GM23338 (cell line): ENCODE measurements around the gene AP4M1. TPM values are rescaled to one million over a fixed set of nuclear protein-coding genes. Genes with fewer than 3 reads are reported as not detected.

Experiments used
- ATAC-seq: fragments of 200-7000 bp; cut with Tn5 transposase; 3 replicates; pipeline ENCODE4 v1.9.1; 2020
- DNase-seq: peaks from one replicate; pipeline ENCODE4 v3.0.0-alpha.2; 2015; ENCODE audit warnings: low spot score
- H2AFZ ChIP-seq: fragments of 200-600 bp; sonication (generic); 2 replicates; pipeline ENCODE4 v1.8.0; 2016; ENCODE audit warnings: antibody characterized with exemption, mild to moderate bottlenecking, moderate library complexity
- H3F3A ChIP-seq: fragments of 200-600 bp; sonication (generic); replicated peaks from 2 replicates; pipeline ENCODE4 v1.8.0; 2017; ENCODE audit warnings: antibody characterized with exemption, mixed run types, low read depth
- H3K27ac ChIP-seq: fragments of 200-600 bp; sonication (generic); 2 replicates; pipeline ENCODE4 v1.6.1; 2016; ENCODE audit warnings: low read depth
- H3K27me3 ChIP-seq: fragments of 200-600 bp; sonication (generic); 2 replicates; pipeline ENCODE4 v1.8.0; 2016; ENCODE audit warnings: mild to moderate bottlenecking, mixed run types, moderate library complexity; ENCODE audit not compliant: insufficient read depth
- H3K36me3 ChIP-seq: fragments of 200-600 bp; sonication (generic); 2 replicates; pipeline ENCODE4 v1.8.0; 2016; ENCODE audit warnings: mild to moderate bottlenecking; ENCODE audit not compliant: insufficient read depth
- H3K4me1 ChIP-seq: fragments of 200-600 bp; sonication (generic); 2 replicates; pipeline ENCODE4 v1.8.0; 2016; ENCODE audit warnings: mild to moderate bottlenecking, moderate library complexity; ENCODE audit not compliant: insufficient read depth
- H3K4me2 ChIP-seq: fragments of 200-600 bp; sonication (generic); 2 replicates; pipeline ENCODE4 v1.7.1; 2017; ENCODE audit warnings: mixed run types
- H3K4me3 ChIP-seq: fragments of 200-600 bp; sonication (generic); 2 replicates; pipeline ENCODE4 v1.6.1; 2016; ENCODE audit warnings: mixed run types
- H3K79me2 ChIP-seq: fragments of 200-600 bp; sonication (generic); replicated peaks from 2 replicates; pipeline ENCODE4 v1.8.0; 2017; ENCODE audit warnings: mild to moderate bottlenecking; ENCODE audit not compliant: insufficient read depth
- H3K9me2 ChIP-seq: fragments of 200-600 bp; sonication (generic); 2 replicates; pipeline ENCODE4 v1.8.0; 2017; ENCODE audit not compliant: insufficient read depth
- H4K20me1 ChIP-seq: fragments of 200-600 bp; sonication (generic); replicated peaks from 2 replicates; pipeline ENCODE4 v1.8.0; 2017; ENCODE audit warnings: mild to moderate bottlenecking; ENCODE audit not compliant: insufficient read depth
- H3K27ac Mint-ChIP-seq: 2 replicates; pipeline ENCODE4 v1.8.0; 2020; ENCODE audit warnings: inconsistent platforms, mild to moderate bottlenecking, moderate library complexity, mixed read lengths
- H3K27me3 Mint-ChIP-seq: 3 replicates; pipeline ENCODE4 v1.8.0; 2022; ENCODE audit warnings: low read depth, mild to moderate bottlenecking, moderate library complexity, mixed read lengths, inconsistent platforms; ENCODE audit not compliant: insufficient read depth, poor library complexity
- H3K36me3 Mint-ChIP-seq: 3 replicates; pipeline ENCODE4 v1.8.0; 2021; ENCODE audit warnings: low read depth, mild to moderate bottlenecking, inconsistent platforms, moderate library complexity, mixed read lengths
- H3K4me1 Mint-ChIP-seq: 3 replicates; pipeline ENCODE4 v1.8.0; 2020; ENCODE audit warnings: mild to moderate bottlenecking, inconsistent platforms, mixed read lengths
- H3K4me3 Mint-ChIP-seq: 3 replicates; pipeline ENCODE4 v1.8.0; 2021; ENCODE audit warnings: moderate library complexity, mild to moderate bottlenecking, inconsistent platforms, mixed read lengths
- H3K9me3 Mint-ChIP-seq: 3 replicates; pipeline ENCODE4 v1.8.0; 2020; ENCODE audit warnings: moderate library complexity, mild to moderate bottlenecking, inconsistent platforms, mixed read lengths
- ETS1 ChIP-seq: IDR thresholded peaks from 2 replicates; pipeline ENCODE4 v1.6.1; 2016; ENCODE audit warnings: antibody characterized with exemption
- EZH2 ChIP-seq: fragments of 200-600 bp; sonication (generic); IDR thresholded peaks from one replicate; pipeline ENCODE4 v1.8.0; 2017; ENCODE audit warnings: antibody characterized with exemption, mild to moderate bottlenecking, low read depth; ENCODE audit not compliant: unreplicated experiment
- EZH2phosphoT487 ChIP-seq: fragments of 200-600 bp; sonication (generic); IDR thresholded peaks from one replicate; pipeline ENCODE4 v1.8.1; 2018; ENCODE audit warnings: antibody characterized with exemption; ENCODE audit not compliant: unreplicated experiment
- JUNB ChIP-seq: IDR thresholded peaks from one replicate; pipeline ENCODE4 v1.6.1; 2016; ENCODE audit warnings: antibody characterized with exemption; ENCODE audit not compliant: unreplicated experiment
- NANOG ChIP-seq: IDR thresholded peaks from 2 replicates; pipeline ENCODE4 v1.6.1; 2016; ENCODE audit warnings: antibody characterized with exemption, borderline replicate concordance
- POLR2AphosphoS5 ChIP-seq: IDR thresholded peaks from 2 replicates; pipeline ENCODE4 v1.6.1; 2016; ENCODE audit warnings: antibody characterized with exemption, low read depth
- REST ChIP-seq: IDR thresholded peaks from one replicate; pipeline ENCODE4 v1.6.1; 2018; ENCODE audit warnings: antibody characterized with exemption; ENCODE audit not compliant: unreplicated experiment
- STAT1 ChIP-seq: IDR thresholded peaks from one replicate; pipeline ENCODE4 v1.6.1; 2016; ENCODE audit warnings: antibody characterized with exemption; ENCODE audit not compliant: unreplicated experiment
- ZNF331 ChIP-seq: fragments of 250-450 bp; sonication (Bioruptor Pico); IDR thresholded peaks from 2 replicates; pipeline ENCODE4 v1.5.0; 2020; ENCODE audit warnings: low read depth, mild to moderate bottlenecking, moderate library complexity
- ZNF462 ChIP-seq: fragments of 250-450 bp; sonication (Bioruptor Pico); IDR thresholded peaks from 2 replicates; pipeline ENCODE4 v1.5.0; 2020; ENCODE audit warnings: mild to moderate bottlenecking, moderate library complexity
- polyA plus RNA-seq: library from polyadenylated mRNA; unstranded; fragments of >200 nt; fragmentation: Nextera tagmentation; extraction: Ambion mirVana; gene quantifications from 2 replicates; pipeline ENCODE4 v1.2.1, GENCODE V29; 2016
- total RNA-seq: library from RNA; depleted of rRNA; stranded (reverse); fragments of >200 nt; shearing (Covaris generic); gene quantifications from 2 replicates; pipeline ENCODE4 v1.2.3, GENCODE V29; 2014

Gene AP4M1
- total and polyA plus RNA-seq, 2 experiments from 2014 or later: 9.5 to 13.3 TPM

GRCh38 chr7:100074841-100075240, 26.6 kb upstream of the AP4M1 start:
- Histone ChIP-seq H3K27ac (no peak overlapping the region), H3K9me2 (no peaks in the 10 kb centered on the region), H3K27me3 (0 out of 2 replicates have a peak, but pooled peaks cover 5% of the 10 kb centered on the region), H2AFZ (no peak overlapping the region), H3K79me2 (peaks cover 57% of the 10 kb centered on the region), H3K36me3 (peaks cover 99% of the 10 kb centered on the region), H3F3A (peaks cover 55% of the 10 kb centered on the region), H4K20me1 (peaks cover 16% of the 10 kb centered on the region), H3K4me3 (no peak overlapping the region), H3K4me2 (no peak overlapping the region), H3K4me1 (peaks cover under 1% of the 10 kb centered on the region; the same call in 1 of the 2 replicates)
- DNase-seq: no peak
- no peak for ATAC-seq
- H3K36me3 Mint-ChIP-seq: peaks cover 100% of the 10 kb centered on the region
- no peak for TF ChIP-seq REST
- TF ChIP-seq ETS1: no peak
- TF ChIP-seq EZH2phosphoT487: no peak
- TF ChIP-seq EZH2: no peak
- TF ChIP-seq ZNF462 (CRISPR knock-in tag): no peak
- TF ChIP-seq STAT1: no peak
- no peak for TF ChIP-seq POLR2AphosphoS5
- no peak for TF ChIP-seq ZNF331 (CRISPR knock-in tag)
- TF ChIP-seq JUNB: no peak
- TF ChIP-seq NANOG: no peak
- H3K9me3 Mint-ChIP-seq: peaks cover 78% of the 10 kb centered on the region
- H3K4me1 Mint-ChIP-seq: peaks cover 3% of the 10 kb centered on the region; the same call in 1 of the 3 replicates
- peaks cover 23% of the 10 kb centered on the region for H3K27me3 Mint-ChIP-seq
- H3K4me3 Mint-ChIP-seq: no peak overlapping the region
- H3K27ac Mint-ChIP-seq: no peak overlapping the region
